IMR-90 (cell line): ENCODE data around the gene KRT39. TPM values are rescaled to one million over a fixed set of nuclear protein-coding genes. Genes with fewer than 3 reads are reported as not detected.

Experiments
- ATAC-seq: fragments of 200-7000 bp; cut with Tn5 transposase; 2 replicates; pipeline ENCODE4 v1.9.1; 2020; ENCODE audit warnings: low read depth, mild to moderate bottlenecking, moderate library complexity
- BruUV-seq: library from RNA; stranded (reverse); fragments of 400-500 nt; replicated peaks from 2 replicates; lab custom pipeline; 2021; lab: Mats Ljungman, UMichigan
- CTCF ChIA-PET: fragments of 300-600 bp; formaldehyde crosslinking; extraction: SDS; loops from one replicate; lab custom pipeline; 2021; ENCODE audit warnings: antibody characterized with exemption; lab: Yijun Ruan, JAX
- POLR2A ChIA-PET: fragments of 300-600 bp; sonication (Branson Sonifier 250); formaldehyde crosslinking; loops from one replicate; lab custom pipeline; 2022; ENCODE audit warnings: antibody characterized with exemption; ENCODE audit not compliant: unreplicated experiment; lab: Charles Lee
- DNase-seq: peaks from one replicate; pipeline ENCODE4 v3.0.0; 2013
- H2AFZ ChIP-seq: replicated peaks from 2 replicates; pipeline ENCODE3; 2013; ENCODE audit warnings: low read length, mild to moderate bottlenecking; ENCODE audit not compliant: poor library complexity
- H2AK5ac ChIP-seq: 2 replicates; pipeline ENCODE4 v1.6.1; 2013; ENCODE audit warnings: low read depth, low read length, inconsistent platforms
- H2AK9ac ChIP-seq: replicated peaks from 2 replicates; pipeline ENCODE3; 2013; ENCODE audit warnings: mild to moderate bottlenecking, low read depth, low read length, moderate library complexity; ENCODE audit not compliant: poor library complexity
- H2BK120ac ChIP-seq: 2 replicates; pipeline ENCODE4 v1.6.1; 2013; ENCODE audit warnings: low read depth, low read length, inconsistent platforms
- H2BK15ac ChIP-seq: 3 replicates; pipeline ENCODE4 v1.6.1; 2013; ENCODE audit warnings: low read depth, low read length, inconsistent platforms
- H2BK20ac ChIP-seq: 2 replicates; pipeline ENCODE4 v1.6.1; 2013; ENCODE audit warnings: low read depth, mild to moderate bottlenecking, inconsistent platforms, low read length, moderate library complexity
- H2BK5ac ChIP-seq: 2 replicates; pipeline ENCODE4 v1.6.1; 2013; ENCODE audit warnings: mild to moderate bottlenecking, low read depth, low read length, inconsistent platforms; ENCODE audit not compliant: poor library complexity, severe bottlenecking
- H3K14ac ChIP-seq: replicated peaks from 2 replicates; pipeline ENCODE4 v1.6.1; 2013; ENCODE audit warnings: low read depth, low read length, inconsistent platforms
- H3K18ac ChIP-seq: 2 replicates; pipeline ENCODE4 v1.6.1; 2013; ENCODE audit warnings: low read depth, low read length, control low read depth
- H3K23ac ChIP-seq: 2 replicates; pipeline ENCODE4 v1.6.1; 2013; ENCODE audit warnings: low read depth, low read length, inconsistent platforms
- H3K27ac ChIP-seq: 2 replicates; pipeline ENCODE4 v1.5.1; 2013; ENCODE audit warnings: mild to moderate bottlenecking, control low read depth, low read length; ENCODE audit not compliant: insufficient read depth
- H3K27me3 ChIP-seq: 2 replicates; pipeline ENCODE4 v1.6.1; 2013; ENCODE audit warnings: low read length; ENCODE audit not compliant: control insufficient read depth, insufficient read depth
- H3K36me3 ChIP-seq: 2 replicates; pipeline ENCODE4 v1.6.1; 2013; ENCODE audit warnings: low read length, mixed read lengths; ENCODE audit not compliant: control insufficient read depth, insufficient read depth
- H3K4ac ChIP-seq: 2 replicates; pipeline ENCODE4 v1.6.1; 2013; ENCODE audit warnings: low read depth, low read length, inconsistent platforms
- H3K4me1 ChIP-seq: 2 replicates; pipeline ENCODE4 v1.6.1; 2013; ENCODE audit warnings: low read length, mixed read lengths; ENCODE audit not compliant: control insufficient read depth, insufficient read depth
- H3K4me2 ChIP-seq: 2 replicates; pipeline ENCODE4 v1.6.1; 2013; ENCODE audit warnings: low read depth, mild to moderate bottlenecking, control low read depth, low read length, moderate library complexity
- H3K4me3 ChIP-seq: 2 replicates; pipeline ENCODE4 v1.5.1; 2013; ENCODE audit warnings: low read depth, mild to moderate bottlenecking, control low read depth, low read length, moderate library complexity; ENCODE audit not compliant: insufficient read depth
- H3K56ac ChIP-seq: 2 replicates; pipeline ENCODE4 v1.6.1; 2013; ENCODE audit warnings: low read length, inconsistent platforms; ENCODE audit not compliant: insufficient read depth; ENCODE audit errors: extremely low read depth
- H3K79me1 ChIP-seq, 2 experiments: 2 replicates each; pipeline ENCODE4 v1.6.1; 2013; ENCODE audit warnings: low read length in 2 of 2, inconsistent platforms in 1 of 2, low read depth in 1 of 2
- H3K9ac ChIP-seq: 2 replicates; pipeline ENCODE4 v1.6.1; 2013; ENCODE audit warnings: low read depth, low read length, control low read depth
- H3K9me1 ChIP-seq: 2 replicates; pipeline ENCODE4 v1.6.1; 2013; ENCODE audit warnings: low read length, inconsistent platforms; ENCODE audit not compliant: insufficient read depth
- H3K9me3 ChIP-seq: 2 replicates; pipeline ENCODE4 v1.6.1; 2013; ENCODE audit warnings: low read length; ENCODE audit not compliant: control insufficient read depth, insufficient read depth
- H4K20me1 ChIP-seq: 2 replicates; pipeline ENCODE4 v1.6.1; 2013; ENCODE audit warnings: low read length, inconsistent platforms; ENCODE audit not compliant: insufficient read depth
- H4K5ac ChIP-seq: 2 replicates; pipeline ENCODE4 v1.6.1; 2013; ENCODE audit warnings: mild to moderate bottlenecking, low read depth, low read length, control low read depth
- H4K8ac ChIP-seq, 2 experiments: 2 replicates each; pipeline ENCODE4 v1.6.1; 2013; ENCODE audit warnings: low read depth in 2 of 2, low read length in 2 of 2, control low read depth in 1 of 2, inconsistent platforms in 1 of 2
- H4K91ac ChIP-seq: 2 replicates; pipeline ENCODE4 v1.6.1; 2013; ENCODE audit warnings: low read depth, low read length, inconsistent platforms; ENCODE audit not compliant: insufficient read depth
- MAFK ChIP-seq: IDR thresholded peaks from 2 replicates; pipeline ENCODE4 v1.6.1; 2012; ENCODE audit warnings: low read depth, low read length, improper control_type of control experiment
- MAZ ChIP-seq: IDR thresholded peaks from 2 replicates; pipeline ENCODE4 v1.6.1; 2012; ENCODE audit warnings: low read depth, mild to moderate bottlenecking, low read length, improper control_type of control experiment, moderate library complexity, borderline replicate concordance
- SMC3 ChIP-seq: fragments of 150-350 bp; IDR thresholded peaks from 2 replicates; pipeline ENCODE4 v1.6.1; 2016; ENCODE audit warnings: low read depth, mild to moderate bottlenecking, antibody characterized with exemption, low read length, moderate library complexity
- WGBS, 2 experiments: methylation state at CpG; one replicate each; pipeline versions ENCODE4 v1.1.5 to v1.1.7; 2013; ENCODE audit warnings: missing lambda C conversion rate in 2 of 2; ENCODE audit not compliant: insufficient read length in 1 of 2; ENCODE audit errors: extremely low coverage in 2 of 2; 5-methylcytosine and 5-hydroxymethylcytosine counted together
- dilution Hi-C: fragments of 300-500 bp; cut with HindIII; formaldehyde crosslinking; loops from one replicate; pipeline ENCODE4 v1.14.3; 2018; ENCODE audit warnings: low sequenced_read_pairs; ENCODE audit not compliant: unreplicated experiment
- in situ Hi-C: fragments of 300-500 bp; cut with MboI; formaldehyde crosslinking; loops from 3 replicates; pipeline ENCODE4 v1.14.3; 2019; ENCODE audit warnings: low sequenced_read_pairs, inconsistent platforms, mixed read lengths
- intact Hi-C: fragments of 100-400 bp; cut with micrococcal nuclease; formaldehyde crosslinking; loops from 2 replicates; pipeline ENCODE4 v1.10.0; 2022
- polyA plus RNA-seq, 3 experiments: library from polyadenylated mRNA; depleted of rRNA; stranded (reverse); fragments of >200 nt; gene quantifications; 2 replicates each; pipeline ENCODE4 v1.2.3, GENCODE V29; 2012; ENCODE audit warnings: low replicate concordance in 1 of 3
- total RNA-seq: library from RNA; depleted of rRNA; stranded (reverse); fragments of >200 nt; gene quantifications from 2 replicates; pipeline ENCODE4 v1.2.3, GENCODE V29; 2012

Gene KRT39
- total and polyA plus RNA-seq, 2 of the 4 experiments (the other 2 are of a cell fraction): 0.15 TPM; not detected in 1

GRCh38 chr17:40993084-40993483 is 26.3 kb upstream of the KRT39 start:
- intact Hi-C loops: no loop called here
- CTCF ChIA-PET: no interaction called here
- BruUV-seq: no TSS peak

More at GRCh38 chr17:40993084-40993483, 26.3 kb upstream of the KRT39 start:
- no peaks in the 10 kb centered on the region for H3K9me3 ChIP-seq
- H3K36me3 ChIP-seq: no peaks in the 10 kb centered on the region
- no peak overlapping the region for H4K8ac ChIP-seq
- H2BK20ac ChIP-seq: no peak overlapping the region
- H3K79me1 ChIP-seq: no peaks in the 10 kb centered on the region
- no peak overlapping the region for H3K14ac ChIP-seq
- H2BK120ac ChIP-seq: no peak overlapping the region
- H3K4me3 ChIP-seq: no peak overlapping the region
- no peak overlapping the region for H3K9ac ChIP-seq
- H3K27ac ChIP-seq: no peak overlapping the region
- H3K18ac ChIP-seq: no peak overlapping the region
- H3K4me2 ChIP-seq: no peak overlapping the region
- H3K27me3 ChIP-seq: no peaks in the 10 kb centered on the region
- H2AK5ac ChIP-seq: no peak overlapping the region
- no peak overlapping the region for H4K91ac ChIP-seq
- TF ChIP-seq SMC3 (no peak), MAZ (no peak), MAFK (peak; percentile 45)
- POLR2A ChIA-PET: no interaction called here
- H2AK9ac ChIP-seq: no peak overlapping the region
- no peak for ATAC-seq
- H4K5ac ChIP-seq: no peak overlapping the region
- no peak overlapping the region for H3K56ac ChIP-seq
- dilution Hi-C loops (no loop called here), in situ Hi-C loops (no loop called here)
- H3K4me1 ChIP-seq: no peaks in the 10 kb centered on the region
- H3K4ac ChIP-seq: no peak overlapping the region
- H2BK15ac ChIP-seq: no peak overlapping the region
- 100% methylated on average over 1 of the region's 2 CpGs; no CpG with 5 or more reads in 1 of the 2 experiments for WGBS, 2 experiments
- H2AFZ ChIP-seq: no peak overlapping the region
- no peak overlapping the region for H3K23ac ChIP-seq
- DNase-seq: no peak
- no peaks in the 10 kb centered on the region for H3K9me1 ChIP-seq
- no peak overlapping the region for H2BK5ac ChIP-seq
- H4K20me1 ChIP-seq: no peaks in the 10 kb centered on the region
